HCT116 (cell line): Measurements from ENCODE around the gene KIR2DL1. TPM values are rescaled to one million over a fixed set of nuclear protein-coding genes. Genes with fewer than 3 reads are reported as not detected.
"Not testable (repeated sequence)": the region's sequence is repeated elsewhere in the genome, so short reads cannot be mapped to it uniquely, and the experiment has no call there.

Experiments used
- ATAC-seq: fragments of 200-7000 bp; cut with Tn5 transposase; 2 replicates; pipeline ENCODE4 v1.9.1; 2020; ENCODE audit warnings: mild to moderate bottlenecking, moderate library complexity
- BruUV-seq: library from RNA; stranded (reverse); fragments of 400-500 nt; replicated peaks from 2 replicates; lab custom pipeline; 2021; lab: Mats Ljungman, UMichigan
- CTCF ChIA-PET: fragments of 300-600 bp; sonication (Branson Sonifier 250); formaldehyde crosslinking; loops from one replicate; lab custom pipeline; 2021; ENCODE audit warnings: antibody characterized with exemption; lab: Charles Lee
- POLR2A ChIA-PET: fragments of 300-600, 350-600 bp; sonication (Branson Sonifier 250); formaldehyde crosslinking; loops from one replicate; lab custom pipeline; 2021; ENCODE audit warnings: antibody characterized with exemption; lab: Charles Lee
- RAD21 ChIA-PET, 2 experiments: fragments of 300-600 bp; sonication (Branson Sonifier 250); formaldehyde crosslinking; loops; one replicate each; lab custom pipeline; 2023; ENCODE audit warnings: low total read pairs in 2 of 2; ENCODE audit not compliant: uncharacterized antibody in 2 of 2, unreplicated experiment in 2 of 2, low non-redundant PET in 1 of 2; lab: Charles Lee
- DNase-seq: peaks from one replicate; pipeline ENCODE4 v3.0.0-alpha.2; 2010; ENCODE audit warnings: low read depth, low spot score
- H2AFZ ChIP-seq: fragments of 200-600 bp; shearing (Covaris generic), sonication (generic); 2 replicates; pipeline ENCODE4 v1.6.1; 2017; ENCODE audit warnings: low read depth, mixed run types, mixed read lengths, antibody characterized with exemption, low read length; ENCODE audit not compliant: poor library complexity, severe bottlenecking
- H3K27ac ChIP-seq: 2 replicates; pipeline ENCODE4 v1.5.1; 2012; ENCODE audit warnings: low read depth, low read length
- H3K27me3 ChIP-seq: fragments of 200-600 bp; sonication (generic); 2 replicates; pipeline ENCODE4 v1.6.1; 2016; ENCODE audit warnings: mixed run types, low read length, mixed read lengths; ENCODE audit not compliant: insufficient read depth
- H3K36me3 ChIP-seq, 2 experiments: fragments of 200-500 bp in 1 of 2; fragments of 200-600 bp in 1 of 2; sonication (Bioruptor generic) in 1 of 2; sonication (generic) in 1 of 2; 2 replicates each; pipeline versions ENCODE4 v1.5.1 to v1.6.1; 2014 to 2016; ENCODE audit warnings: low read length in 2 of 2, inconsistent platforms in 1 of 2, mixed read lengths in 1 of 2, mixed run types in 1 of 2; ENCODE audit not compliant: insufficient read depth in 2 of 2, control insufficient read depth in 1 of 2
- H3K4me1 ChIP-seq, 2 experiments: fragments of 200-600 bp in 1 of 2; sonication (generic) in 1 of 2; 2 replicates each; pipeline versions ENCODE4 v1.5.1 to v1.6.1; 2012 to 2017; ENCODE audit warnings: low read length in 2 of 2, inconsistent platforms in 1 of 2, mild to moderate bottlenecking in 1 of 2, mixed read lengths in 1 of 2, mixed run types in 1 of 2, moderate library complexity in 1 of 2; ENCODE audit not compliant: insufficient read depth in 2 of 2, control insufficient read depth in 1 of 2
- H3K4me2 ChIP-seq: fragments of 200-600 bp; sonication (generic); 2 replicates; pipeline ENCODE4 v1.6.1; 2017; ENCODE audit warnings: mixed run types, low read length, mixed read lengths
- H3K4me3 ChIP-seq, 2 experiments: fragments of 200-600 bp in 1 of 2; sonication (generic) in 1 of 2; replicated peaks in 1 of 2; 2 replicates each; pipeline ENCODE4 v1.5.1; 2011 to 2016; ENCODE audit warnings: low read length in 2 of 2, control low read depth in 1 of 2, low read depth in 1 of 2, mild to moderate bottlenecking in 1 of 2, mixed read lengths in 1 of 2, mixed run types in 1 of 2
- H3K79me2 ChIP-seq: fragments of 200-600 bp; sonication (generic); 2 replicates; pipeline ENCODE4 v1.6.1; 2017; ENCODE audit warnings: mild to moderate bottlenecking, mixed run types, low read length, moderate library complexity, mixed read lengths; ENCODE audit not compliant: insufficient read depth
- H3K9ac ChIP-seq: fragments of 200-600 bp; sonication (generic); 2 replicates; pipeline ENCODE4 v1.6.1; 2016; ENCODE audit warnings: low read length, mixed read lengths
- H3K9me2 ChIP-seq: fragments of 200-600 bp; sonication (generic), shearing (Covaris generic); 2 replicates; pipeline ENCODE4 v1.6.1; 2017; ENCODE audit warnings: mixed run types, mild to moderate bottlenecking, moderate library complexity; ENCODE audit not compliant: insufficient read depth
- H3K9me3 ChIP-seq, 2 experiments: fragments of 200-500 bp in 1 of 2; fragments of 200-600 bp in 1 of 2; sonication (Bioruptor generic) in 1 of 2; sonication (generic) in 1 of 2; 2 replicates each; pipeline ENCODE4 v1.6.1; 2014 to 2017; ENCODE audit warnings: low read length in 2 of 2, mixed read lengths in 2 of 2, inconsistent platforms in 1 of 2, low read depth in 1 of 2, mild to moderate bottlenecking in 1 of 2, mixed run types in 1 of 2, moderate library complexity in 1 of 2; ENCODE audit not compliant: control insufficient read depth in 1 of 2, insufficient read depth in 1 of 2
- H4K20me1 ChIP-seq: fragments of 200-600 bp; sonication (generic), shearing (Covaris generic); 2 replicates; pipeline ENCODE4 v1.6.1; 2017; ENCODE audit warnings: mixed run types, mild to moderate bottlenecking, moderate library complexity; ENCODE audit not compliant: insufficient read depth
- CEBPB ChIP-seq: IDR thresholded peaks from 2 replicates; pipeline ENCODE4 v1.6.1; 2012; ENCODE audit warnings: low read depth
- EGR1 ChIP-seq: IDR thresholded peaks from 2 replicates; pipeline ENCODE4 v1.6.1; 2012; ENCODE audit warnings: low read depth
- ELF1 ChIP-seq: IDR thresholded peaks from 2 replicates; pipeline ENCODE4 v1.6.1; 2012; ENCODE audit warnings: low read depth, borderline replicate concordance
- EZH2phosphoT487 ChIP-seq: fragments of 200-600 bp; IDR thresholded peaks from 2 replicates; pipeline ENCODE4 v1.6.1; 2018; ENCODE audit warnings: antibody characterized with exemption, borderline replicate concordance
- FOSL1 ChIP-seq: IDR thresholded peaks from 2 replicates; pipeline ENCODE4 v1.6.1; 2012; ENCODE audit warnings: low read depth
- MAX ChIP-seq: IDR thresholded peaks from 2 replicates; pipeline ENCODE4 v1.6.1; 2012
- POLR2A ChIP-seq: IDR thresholded peaks from 2 replicates; pipeline ENCODE4 v1.7.0; 2011; ENCODE audit warnings: borderline replicate concordance; ENCODE audit not compliant: insufficient read depth, insufficient read length; ENCODE audit errors: extremely low read depth
- POLR2AphosphoS5 ChIP-seq: IDR thresholded peaks from 2 replicates; pipeline ENCODE4 v1.6.1; 2011; ENCODE audit warnings: mild to moderate bottlenecking, low read depth, low read length, moderate library complexity
- REST ChIP-seq: IDR thresholded peaks from 2 replicates; pipeline ENCODE4 v1.6.1; 2012; ENCODE audit warnings: low read depth
- SP1 ChIP-seq: IDR thresholded peaks from 2 replicates; pipeline ENCODE4 v1.6.1; 2012; ENCODE audit warnings: low read depth
- SRF ChIP-seq: IDR thresholded peaks from 2 replicates; pipeline ENCODE4 v1.6.1; 2012; ENCODE audit warnings: low read depth
- TCF7L2 ChIP-seq: IDR thresholded peaks from 2 replicates; pipeline ENCODE4 v1.7.0; 2011; ENCODE audit warnings: borderline replicate concordance, inconsistent platforms; ENCODE audit not compliant: insufficient read depth, insufficient read length; ENCODE audit errors: extremely low read depth
- ZBTB33 ChIP-seq: IDR thresholded peaks from 2 replicates; pipeline ENCODE4 v1.6.1; 2011; ENCODE audit warnings: mild to moderate bottlenecking, low read length, moderate library complexity; ENCODE audit not compliant: insufficient replicate concordance; ENCODE audit errors: extremely low read depth
- ZFX ChIP-seq: fragments of 450-650 bp; IDR thresholded peaks from 2 replicates; pipeline ENCODE4 v1.6.1; 2017
- intact Hi-C: fragments of 100-400 bp; cut with micrococcal nuclease; formaldehyde crosslinking; loops from 2 replicates; pipeline ENCODE4 v1.10.0; 2022
- total RNA-seq: library from RNA; stranded (reverse); gene quantifications from one replicate; pipeline ENCODE4 v1.2.1, GENCODE V29; 2021; ENCODE audit not compliant: unreplicated experiment

KIR2DL1 gene
- total RNA-seq, 1 experiment from 2014 or later, result not detected

- TF ChIP-seq MAX (no peak), EGR1 (no peak)
Observed at GRCh38 chr19:54731191-54731590, 38.4 kb upstream of the KIR2DL1 start (continued).

- CTCF ChIA-PET, H2AFZ ChIP-seq, POLR2A ChIA-PET, H3K79me2 ChIP-seq, H3K27me3 ChIP-seq, H3K36me3 ChIP-seq, ATAC-seq, H3K4me2 ChIP-seq, H4K20me1 ChIP-seq, H3K4me3 ChIP-seq, H3K9me3 ChIP-seq, BruUV-seq, H3K9me2 ChIP-seq, intact Hi-C loops, H3K9ac ChIP-seq, H3K27ac ChIP-seq, RAD21 ChIA-PET, H3K4me1 ChIP-seq, DNase-seq: not testable (repeated sequence)
Observed at GRCh38 chr19:54738306-54738705, 31.3 kb upstream of the KIR2DL1 start, which contains the start of gene KIR2DL3. Gene KIR2DL3 (plus strand): TSS chr19:54738513. CDS start chr19:54738546, 33 bp downstream.

GRCh38 chr19:54738715-54739114, 30.9 kb upstream of the KIR2DL1 start:
- no peaks in the 10 kb centered on the region for H3K9me2 ChIP-seq
- H3K4me2 ChIP-seq, result no peak overlapping the region
- H3K79me2 ChIP-seq, result no peaks in the 10 kb centered on the region
- RAD21 ChIA-PET, result no interaction called here
- POLR2A ChIA-PET, result no interaction called here
- no peaks in the 10 kb centered on the region for H3K27me3 ChIP-seq
- TF ChIP-seq FOSL1 (no peak), ELF1 (no peak), ZFX (no peak), CEBPB (no peak), REST (no peak), POLR2A (no peak), EZH2phosphoT487 (no peak), ZBTB33 (no peak), TCF7L2 (no peak), SP1 (no peak), EGR1 (no peak), POLR2AphosphoS5 (no peak), SRF (no peak), MAX (no peak)
- no peak overlapping the region for H3K9ac ChIP-seq
- BruUV-seq, result no TSS peak
- H2AFZ ChIP-seq, result no peak overlapping the region
- DNase-seq, result no peak
- intact Hi-C loops, result no loop called here
- no peaks in the 10 kb centered on the region for H3K4me1 ChIP-seq
- H3K9me3 ChIP-seq, result no peaks in the 10 kb centered on the region
- no peak overlapping the region for H3K4me3 ChIP-seq
- H3K27ac ChIP-seq, result no peak overlapping the region
- CTCF ChIA-PET, result no interaction called here
- no peaks in the 10 kb centered on the region for H3K36me3 ChIP-seq
- ATAC-seq, result no peak
- no peaks in the 10 kb centered on the region for H4K20me1 ChIP-seq
